Neural progenitor cell (in vitro differentiated cells): ENCODE data around the gene FBXO44.

Experiments used
- EZH2 ChIP-seq: fragments of 200-600 bp; sonication (generic); IDR thresholded peaks from 2 replicates; pipeline ENCODE4 v1.6.1; 2017; ENCODE audit warnings: antibody characterized with exemption, mild to moderate bottlenecking, moderate library complexity
- TF ChIP-seq, protein P1 (sequence below): fragments of 200-600 bp; sonication (generic); IDR thresholded peaks from 2 replicates; pipeline ENCODE4 v1.5.1; 2017; ENCODE audit warnings: antibody characterized with exemption, mild to moderate bottlenecking

DNA sequence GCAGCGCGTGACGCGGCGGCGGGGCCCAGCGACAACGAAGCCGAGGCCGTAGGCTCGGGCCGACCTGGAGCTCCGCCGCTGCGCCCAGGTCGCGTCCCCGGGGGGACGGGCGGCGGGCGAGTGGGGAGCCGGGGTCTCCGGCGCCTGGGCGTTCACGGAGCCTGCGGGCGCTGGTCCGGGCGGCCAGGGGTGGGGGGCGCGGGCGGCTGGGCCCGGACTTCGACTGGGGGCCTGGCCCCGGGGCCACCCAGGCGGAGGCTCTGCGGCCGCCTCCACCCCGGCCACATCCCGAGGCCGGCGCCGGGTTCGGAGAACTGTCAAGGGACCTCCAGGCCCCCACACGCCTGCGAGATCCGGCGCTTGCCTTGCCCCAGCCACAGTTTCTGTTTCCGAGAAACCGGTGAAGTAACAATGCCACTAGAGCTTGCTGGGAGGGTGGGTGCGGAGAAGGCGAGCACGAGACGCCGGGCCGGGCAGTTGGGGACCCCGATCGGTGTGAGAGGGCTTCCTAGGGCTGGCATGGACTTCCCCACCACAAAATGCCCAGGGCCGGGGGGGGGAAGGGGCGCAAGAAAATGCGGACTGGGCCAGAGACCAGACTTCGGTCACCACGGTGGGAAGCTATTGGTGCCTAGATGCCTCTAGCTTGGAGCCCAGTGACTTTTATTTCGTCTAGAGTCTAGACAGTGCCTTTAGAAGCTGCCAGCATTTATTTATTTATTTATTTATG, 9.8 kb downstream of the FBXO44 start:
- TF ChIP-seq, protein P1, sequence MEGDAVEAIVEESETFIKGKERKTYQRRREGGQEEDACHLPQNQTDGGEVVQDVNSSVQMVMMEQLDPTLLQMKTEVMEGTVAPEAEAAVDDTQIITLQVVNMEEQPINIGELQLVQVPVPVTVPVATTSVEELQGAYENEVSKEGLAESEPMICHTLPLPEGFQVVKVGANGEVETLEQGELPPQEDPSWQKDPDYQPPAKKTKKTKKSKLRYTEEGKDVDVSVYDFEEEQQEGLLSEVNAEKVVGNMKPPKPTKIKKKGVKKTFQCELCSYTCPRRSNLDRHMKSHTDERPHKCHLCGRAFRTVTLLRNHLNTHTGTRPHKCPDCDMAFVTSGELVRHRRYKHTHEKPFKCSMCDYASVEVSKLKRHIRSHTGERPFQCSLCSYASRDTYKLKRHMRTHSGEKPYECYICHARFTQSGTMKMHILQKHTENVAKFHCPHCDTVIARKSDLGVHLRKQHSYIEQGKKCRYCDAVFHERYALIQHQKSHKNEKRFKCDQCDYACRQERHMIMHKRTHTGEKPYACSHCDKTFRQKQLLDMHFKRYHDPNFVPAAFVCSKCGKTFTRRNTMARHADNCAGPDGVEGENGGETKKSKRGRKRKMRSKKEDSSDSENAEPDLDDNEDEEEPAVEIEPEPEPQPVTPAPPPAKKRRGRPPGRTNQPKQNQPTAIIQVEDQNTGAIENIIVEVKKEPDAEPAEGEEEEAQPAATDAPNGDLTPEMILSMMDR: no peak
- peak; percentile 20 for TF ChIP-seq EZH2
